SK-N-SH (cell line): ENCODE results near the gene TOM1L2. TPM values are rescaled to one million over a fixed set of nuclear protein-coding genes. Genes with fewer than 3 reads are reported as not detected.
A peak's percentile ranks its signal among the peaks of the same experiment; 100 is the strongest.

ENCODE experiments used
- CTCF ChIA-PET: fragments of 300-600, 350-600 bp; formaldehyde crosslinking; extraction: SDS; loops from one replicate; lab custom pipeline; 2021; lab: Yijun Ruan, JAX
- POLR2A ChIA-PET: fragments of 350-600 bp; sonication (Branson Sonifier 250); formaldehyde crosslinking; extraction: SDS; loops from one replicate; lab custom pipeline; 2020; ENCODE audit warnings: antibody characterized with exemption, inconsistent platforms; lab: Yijun Ruan, JAX
- DNase-seq: peaks from one replicate; pipeline ENCODE4 v3.0.0; 2012
- H2AFZ ChIP-seq: fragments of 200-600 bp; sonication (generic); 2 replicates; pipeline ENCODE4 v1.8.1; 2016; ENCODE audit warnings: antibody characterized with exemption, mild to moderate bottlenecking, low read depth
- H3F3A ChIP-seq: fragments of 200-600 bp; sonication (generic); replicated peaks from 2 replicates; pipeline ENCODE3; 2016; ENCODE audit warnings: antibody characterized with exemption, mild to moderate bottlenecking; ENCODE audit not compliant: insufficient read depth
- H3K27ac ChIP-seq, 2 experiments: fragments of 200-500 bp in 1 of 2; fragments of 200-600 bp in 1 of 2; sonication (Bioruptor generic) in 1 of 2; sonication (generic), shearing (Covaris generic) in 1 of 2; 2 replicates each; pipeline versions ENCODE4 v1.5.1 to v1.6.1; 2014 to 2016; ENCODE audit warnings: low read depth in 2 of 2, inconsistent platforms in 1 of 2, low read length in 1 of 2, mild to moderate bottlenecking in 1 of 2, mixed read lengths in 1 of 2
- H3K27me3 ChIP-seq: fragments of 200-600 bp; sonication (generic), shearing (Covaris generic); 2 replicates; pipeline ENCODE4 v1.6.1; 2016; ENCODE audit warnings: mixed run types; ENCODE audit not compliant: insufficient read depth
- H3K36me3 ChIP-seq, 2 experiments: fragments of 200-500 bp in 1 of 2; fragments of 200-600 bp in 1 of 2; sonication (Bioruptor generic) in 1 of 2; sonication (generic) in 1 of 2; replicated peaks in 1 of 2; 2 replicates each; pipeline versions ENCODE3 to v1.5.1; 2014 to 2016; ENCODE audit warnings: low read length in 1 of 2, mild to moderate bottlenecking in 1 of 2; ENCODE audit not compliant: insufficient read depth in 2 of 2, control insufficient read depth in 1 of 2
- H3K4me1 ChIP-seq, 2 experiments: fragments of 200-500 bp in 1 of 2; fragments of 200-600 bp in 1 of 2; sonication (Bioruptor generic) in 1 of 2; sonication (generic), shearing (Covaris generic) in 1 of 2; 2 replicates each; pipeline versions ENCODE4 v1.5.1 to v1.6.1; 2014 to 2016; ENCODE audit warnings: low read depth in 1 of 2, low read length in 1 of 2, mixed run types in 1 of 2; ENCODE audit not compliant: insufficient read depth in 2 of 2, control insufficient read depth in 1 of 2
- H3K4me2 ChIP-seq: fragments of 200-600 bp; sonication (generic), shearing (Covaris generic); 2 replicates; pipeline ENCODE4 v1.6.1; 2017; ENCODE audit warnings: mixed run types
- H3K4me3 ChIP-seq, 2 experiments: fragments of 200-500 bp in 1 of 2; fragments of 200-600 bp in 1 of 2; sonication (Bioruptor generic) in 1 of 2; sonication (generic), shearing (Covaris generic) in 1 of 2; 2 replicates each; pipeline versions ENCODE4 v1.5.1 to v1.8.1; 2014 to 2016; ENCODE audit warnings: low read depth in 2 of 2, inconsistent platforms in 1 of 2, low read length in 1 of 2, mild to moderate bottlenecking in 1 of 2, mixed read lengths in 1 of 2, moderate library complexity in 1 of 2
- H3K79me2 ChIP-seq: fragments of 200-600 bp; sonication (generic); 2 replicates; pipeline ENCODE4 v1.8.1; 2017; ENCODE audit warnings: mild to moderate bottlenecking; ENCODE audit not compliant: insufficient read depth
- H3K9ac ChIP-seq: fragments of 200-600 bp; sonication (generic); 2 replicates; pipeline ENCODE4 v1.6.1; 2017; ENCODE audit warnings: mixed run types
- H3K9me2 ChIP-seq: fragments of 200-600 bp; sonication (generic); 2 replicates; pipeline ENCODE4 v1.6.1; 2017; ENCODE audit warnings: mixed run types
- H3K9me3 ChIP-seq: fragments of 200-600 bp; sonication (generic); 2 replicates; pipeline ENCODE4 v1.6.1; 2017; ENCODE audit warnings: mixed run types, mild to moderate bottlenecking, moderate library complexity
- H4K20me1 ChIP-seq: fragments of 200-600 bp; sonication (generic); 2 replicates; pipeline ENCODE4 v1.6.1; 2017; ENCODE audit warnings: mild to moderate bottlenecking, mixed run types; ENCODE audit not compliant: insufficient read depth
- CHD2 ChIP-seq: fragments of 150-350 bp; IDR thresholded peaks from 2 replicates; pipeline ENCODE4 v1.6.1; 2018; ENCODE audit warnings: low read length; ENCODE audit not compliant: partially characterized antibody
- CTCF ChIP-seq: fragments of 200-600 bp; sonication (generic); IDR thresholded peaks from 2 replicates; pipeline ENCODE4 v1.6.1; 2017; ENCODE audit warnings: antibody characterized with exemption, mild to moderate bottlenecking, moderate library complexity
- ELF1 ChIP-seq: IDR thresholded peaks from 2 replicates; pipeline ENCODE4 v1.4.0; 2012
- EP300 ChIP-seq, 2 experiments: IDR thresholded peaks; 2 replicates each; pipeline versions ENCODE4 v1.4.0 to v1.6.1; 2012; ENCODE audit warnings: borderline replicate concordance in 1 of 2, low read depth in 1 of 2, low read length in 1 of 2
- GATA2 ChIP-seq: sonication (generic); formaldehyde crosslinking; IDR thresholded peaks from 2 replicates; pipeline ENCODE4 v1.5.0; 2020; ENCODE audit warnings: mild to moderate bottlenecking, missing genetic modification reagents
- JUND ChIP-seq: IDR thresholded peaks from 2 replicates; pipeline ENCODE4 v1.4.0; 2012
- MAX ChIP-seq: IDR thresholded peaks from 2 replicates; pipeline ENCODE4 v1.4.0; 2012; ENCODE audit warnings: low read depth
- MEF2A ChIP-seq: IDR thresholded peaks from 2 replicates; pipeline ENCODE4 v1.4.0; 2012; ENCODE audit warnings: low read depth, borderline replicate concordance
- MXI1 ChIP-seq: IDR thresholded peaks from 2 replicates; pipeline ENCODE4 v1.6.1; 2012; ENCODE audit warnings: mild to moderate bottlenecking, low read depth, low read length, improper control_type of control experiment
- PBX3 ChIP-seq: IDR thresholded peaks from 2 replicates; pipeline ENCODE4; 2012
- POLR2AphosphoS5 ChIP-seq: IDR thresholded peaks from 2 replicates; pipeline ENCODE4 v1.6.1; 2012; ENCODE audit warnings: low read depth, low read length
- RAD21 ChIP-seq: IDR thresholded peaks from 2 replicates; pipeline ENCODE4 v1.6.1; 2012; ENCODE audit warnings: mild to moderate bottlenecking, low read length
- RXRA ChIP-seq: IDR thresholded peaks from 2 replicates; pipeline ENCODE4 v1.4.0; 2012; ENCODE audit warnings: low read depth, mild to moderate bottlenecking, borderline replicate concordance
- SIN3A ChIP-seq: IDR thresholded peaks from 2 replicates; pipeline ENCODE4 v1.6.1; 2012; ENCODE audit warnings: low read depth, mild to moderate bottlenecking, low read length, moderate library complexity, borderline replicate concordance
- SMC3 ChIP-seq: IDR thresholded peaks from 2 replicates; pipeline ENCODE4 v1.6.1; 2012; ENCODE audit warnings: low read depth, low read length, improper control_type of control experiment
- TCF12 ChIP-seq: IDR thresholded peaks from 2 replicates; pipeline ENCODE4 v1.4.0; 2012
- TEAD4 ChIP-seq: IDR thresholded peaks from 2 replicates; pipeline ENCODE4 v1.4.0; 2012; ENCODE audit warnings: mild to moderate bottlenecking, borderline replicate concordance; ENCODE audit not compliant: insufficient read depth
- YY1 ChIP-seq: IDR thresholded peaks from 2 replicates; pipeline ENCODE4 v1.4.0; 2012; ENCODE audit warnings: low read depth, mild to moderate bottlenecking
- WGBS: methylation state at CpG from one replicate; pipeline ENCODE4 v1.1.6; 2017; ENCODE audit warnings: low lambda C conversion rate; 5-methylcytosine and 5-hydroxymethylcytosine counted together
- polyA plus RNA-seq, 3 experiments: library from polyadenylated mRNA; depleted of rRNA; stranded (reverse); fragments of >200 nt; gene quantifications; 2 replicates each; pipeline ENCODE4 v1.2.3, GENCODE V29; 2012

The TOM1L2 gene
- polyA plus RNA-seq, 1 of the 3 experiments (the other 2 are of a cell fraction): 85.4 TPM

- CTCF ChIA-PET: interaction anchor here (0.7 to 4.3 kb wide), 4 partner anchors 11 to 119 kb away, joined by 3 to 19 read pairs (median 6); no protein-coding TSS in a partner anchor
- H4K20me1 ChIP-seq: no peaks in the 10 kb centered on the region
These were observed 64.7 kb downstream of the TOM1L2 start for GRCh38 chr17:17907469-17907868.

More at GRCh38 chr17:17907469-17907868, 64.7 kb downstream of the TOM1L2 start:
- Histone ChIP-seq H3K9me3 (no peaks in the 10 kb centered on the region), H3K79me2 (peaks cover 11% of the 10 kb centered on the region; the same call in 1 of the 2 replicates), H3K9me2 (no peaks in the 10 kb centered on the region), H3K27ac (peak overlapping the region in 1 of 2 experiments; percentile 53; a peak in 1 of 4 replicates), H2AFZ (no peak overlapping the region), H3K9ac (no peak overlapping the region), H3K36me3 (peaks cover 12 to 13% of the 10 kb centered on the region in 2 experiments), H3K4me1 (peaks cover 0 to 31% of the 10 kb centered on the region in 2 experiments; a peak in 1 of 4 replicates), H3K27me3 (no peaks in the 10 kb centered on the region), H3F3A (no peaks in the 10 kb centered on the region), H3K4me2 (no peak overlapping the region), H3K4me3 (no peak overlapping the region)
- no peak for TF ChIP-seq JUND
- no peak for TF ChIP-seq YY1
- no peak for TF ChIP-seq POLR2AphosphoS5
- no peak for TF ChIP-seq RAD21
- no peak for TF ChIP-seq ELF1
- TF ChIP-seq MAX: no peak
- no peak for TF ChIP-seq PBX3
- TF ChIP-seq SMC3: no peak
- no peak for TF ChIP-seq CHD2
- no peak for TF ChIP-seq SIN3A
- no peak for TF ChIP-seq MXI1
- TF ChIP-seq EP300 (IDR thresholded peaks at IDR 0.05; ENCODE audit: borderline replicate concordance in 1 of 2, low read depth in 1 of 2, low read length in 1 of 2): no peak
- no peak for TF ChIP-seq GATA2 (CRISPR knock-in tag)
- no peak for TF ChIP-seq CTCF
- TF ChIP-seq RXRA: no peak
- TF ChIP-seq TCF12: no peak
- no peak for TF ChIP-seq TEAD4
- TF ChIP-seq MEF2A: no peak
- DNase-seq: no peak
- WGBS: 84% methylated on average over 4 of the region's 4 CpGs
- POLR2A ChIA-PET: no interaction called here
